Endothelial cell of umbilical vein (primary cell): ENCODE measurements around the gene TOMM20. TPM values are rescaled to one million over a fixed set of nuclear protein-coding genes. Genes with fewer than 3 reads are reported as not detected.
A peak's percentile ranks its signal among the peaks of the same experiment; 100 is the strongest.

Experiments
- BruUV-seq: library from RNA; stranded (reverse); fragments of 400-500 nt; replicated peaks from 2 replicates; lab custom pipeline; 2021; lab: Mats Ljungman, UMichigan
- CTCF ChIA-PET: fragments of 300-600, 350-600 bp; sonication (Branson Sonifier 250); formaldehyde crosslinking; loops from one replicate; lab custom pipeline; 2021; ENCODE audit warnings: antibody characterized with exemption, inconsistent platforms; lab: Charles Lee
- POLR2A ChIA-PET: fragments of 300-600, 350-600 bp; sonication (Branson Sonifier 250); formaldehyde crosslinking; loops from one replicate; lab custom pipeline; 2021; ENCODE audit warnings: antibody characterized with exemption, inconsistent platforms; lab: Charles Lee
- DNase-seq: peaks from one replicate; pipeline ENCODE4 v3.0.0-alpha.2; 2011; ENCODE audit warnings: low read depth, low spot score
- FAIRE-seq: peaks from 2 replicates; lab custom pipeline; 2011; peaks lifted over from hg19 to GRCh38; lab: Jason Lieb, UNC
- H2AFZ ChIP-seq: 2 replicates; pipeline ENCODE4 v1.6.0; 2012; ENCODE audit warnings: low read depth, low read length, control low read depth, inconsistent platforms
- H3K27ac ChIP-seq: 2 replicates; pipeline ENCODE4 v1.5.1; 2011; ENCODE audit warnings: low read depth, mild to moderate bottlenecking, control low read depth, low read length, moderate library complexity; ENCODE audit not compliant: insufficient read depth
- H3K27me3 ChIP-seq, 2 experiments: 2 replicates each; pipeline versions ENCODE4 v1.6.0 to v1.6.1; 2011; ENCODE audit warnings: low read length in 2 of 2, mixed read lengths in 1 of 2; ENCODE audit not compliant: control insufficient read depth in 2 of 2, insufficient read depth in 2 of 2
- H3K36me3 ChIP-seq, 2 experiments: 2 replicates in 1 of 2; 3 replicates in 1 of 2; pipeline ENCODE4 v1.5.1; 2011; ENCODE audit warnings: low read length in 2 of 2, mild to moderate bottlenecking in 1 of 2, moderate library complexity in 1 of 2; ENCODE audit not compliant: control insufficient read depth in 2 of 2, insufficient read depth in 2 of 2; ENCODE audit errors: extremely low read depth in 1 of 2
- H3K4me1 ChIP-seq: 3 replicates; pipeline ENCODE4 v1.5.1; 2011; ENCODE audit warnings: mild to moderate bottlenecking, low read length; ENCODE audit not compliant: control insufficient read depth, insufficient read depth; ENCODE audit errors: extremely low read depth
- H3K4me2 ChIP-seq: 2 replicates; pipeline ENCODE4 v1.6.1; 2011; ENCODE audit warnings: low read length, control low read depth, mixed read lengths; ENCODE audit not compliant: insufficient read depth
- H3K4me3 ChIP-seq, 3 experiments: fragments of 200-600 bp in 1 of 3; sonication (generic), shearing (Covaris generic) in 1 of 3; replicated peaks in 1 of 3; 2 replicates each; pipeline ENCODE4 v1.5.1; 2011 to 2016; ENCODE audit warnings: control low read depth in 3 of 3, low read length in 3 of 3, mild to moderate bottlenecking in 2 of 3, inconsistent platforms in 1 of 3, low read depth in 1 of 3, moderate library complexity in 1 of 3; ENCODE audit not compliant: insufficient read depth in 1 of 3
- H3K79me2 ChIP-seq: 2 replicates; pipeline ENCODE4 v1.6.0; 2012; ENCODE audit warnings: low read length, inconsistent platforms; ENCODE audit not compliant: control insufficient read depth, insufficient read depth
- H3K9ac ChIP-seq: replicated peaks from 2 replicates; pipeline ENCODE3; 2011; ENCODE audit warnings: low read length, control low read depth; ENCODE audit not compliant: insufficient read depth; ENCODE audit errors: extremely low read depth
- H3K9me1 ChIP-seq: replicated peaks from 3 replicates; pipeline ENCODE4 v1.6.0; 2011; ENCODE audit warnings: mild to moderate bottlenecking, low read length; ENCODE audit not compliant: control insufficient read depth, insufficient read depth; ENCODE audit errors: extremely low read depth
- H3K9me3 ChIP-seq: replicated peaks from 2 replicates; pipeline ENCODE4 v1.5.1; 2012; ENCODE audit warnings: low read length, inconsistent platforms; ENCODE audit not compliant: control insufficient read depth, insufficient read depth
- H4K20me1 ChIP-seq: replicated peaks from 2 replicates; pipeline ENCODE3; 2011; ENCODE audit warnings: mild to moderate bottlenecking, low read length; ENCODE audit not compliant: control insufficient read depth, insufficient read depth; ENCODE audit errors: extremely low read depth
- CTCF ChIP-seq, 2 donors: IDR thresholded peaks; 1 replicate in 1 of 2; 2 replicates in 1 of 2; pipeline ENCODE4 v1.5.1; 2011; ENCODE audit warnings: low read length in 2 of 2, mild to moderate bottlenecking in 2 of 2, moderate library complexity in 2 of 2, control low read depth in 1 of 2, inconsistent platforms in 1 of 2, low read depth in 1 of 2; ENCODE audit not compliant: insufficient read depth in 1 of 2; ENCODE audit errors: extremely low read depth in 1 of 2
- EZH2 ChIP-seq: IDR thresholded peaks from 2 replicates; pipeline ENCODE4 v1.6.1; 2012; ENCODE audit warnings: borderline replicate concordance, low read depth, mild to moderate bottlenecking, moderate library complexity, low read length, inconsistent platforms; ENCODE audit not compliant: severe bottlenecking
- FOS ChIP-seq: IDR thresholded peaks from 2 replicates; pipeline ENCODE4 v1.6.1; 2011; ENCODE audit warnings: mild to moderate bottlenecking, low read length, moderate library complexity, borderline replicate concordance; ENCODE audit not compliant: insufficient read depth
- GATA2 ChIP-seq: IDR thresholded peaks from 2 replicates; pipeline ENCODE4 v1.7.0; 2011; ENCODE audit warnings: low read depth, mild to moderate bottlenecking, moderate library complexity, mixed read lengths, low read length; ENCODE audit not compliant: insufficient read length, insufficient read depth
- JUN ChIP-seq: IDR thresholded peaks from 2 replicates; pipeline ENCODE4 v1.6.1; 2011; ENCODE audit warnings: borderline replicate concordance, low read depth; ENCODE audit not compliant: insufficient read length, insufficient read depth
- MAX ChIP-seq: IDR thresholded peaks from 2 replicates; pipeline ENCODE4 v1.6.1; 2011; ENCODE audit not compliant: insufficient read depth, insufficient read length
- MYC ChIP-seq: IDR thresholded peaks from one replicate; pipeline ENCODE4 v1.6.1; 2011; ENCODE audit warnings: mild to moderate bottlenecking, low read depth, low read length
- POLR2A ChIP-seq: IDR thresholded peaks from 2 replicates; pipeline ENCODE4 v1.6.1; 2012; ENCODE audit warnings: low read depth, mild to moderate bottlenecking, control low read depth, low read length
- POLR2AphosphoS5 ChIP-seq: IDR thresholded peaks from 2 replicates; pipeline ENCODE4 v1.6.1; 2012; ENCODE audit warnings: low read depth, mild to moderate bottlenecking, control low read depth, low read length, moderate library complexity; ENCODE audit not compliant: insufficient read depth
- dilution Hi-C: fragments of 300-500 bp; cut with MboI; formaldehyde crosslinking; loops from one replicate; pipeline ENCODE4 v1.15.0; 2019; ENCODE audit warnings: low sequenced_read_pairs; ENCODE audit not compliant: extremely low pct_ligation_motif_present
- intact Hi-C: fragments of 100-400 bp; cut with micrococcal nuclease; formaldehyde crosslinking; loops from one replicate; pipeline ENCODE4 v1.10.0; 2022
- polyA plus RNA-seq, 4 experiments: library from polyadenylated mRNA; depleted of rRNA in 3 of 4; stranded (reverse) in 3 of 4; unstranded in 1 of 4; fragments of >200 nt; gene quantifications; 2 replicates each; pipeline versions ENCODE4 v1.2.1 to v1.2.3, GENCODE V29; 2011 to 2012; ENCODE audit warnings: missing spikeins in 1 of 4
- total RNA-seq: library from RNA; stranded (reverse); gene quantifications from 2 replicates; pipeline ENCODE4 v1.2.3, GENCODE V29; 2021

The TOMM20 gene
- total and polyA plus RNA-seq, 2 donors (not counting 3 experiments of a cell fraction or from before 2014, with no cell fraction given): 42.5 to 98.4 TPM

GRCh38 chr1:235074523-235075047, 54.1 kb downstream of the TOMM20 start:
- Histone ChIP-seq H3K27ac (peak overlapping the region; percentile 95), H3K4me1 (peaks cover 27% of the 10 kb centered on the region), H3K4me3 (no peak overlapping the region), H3K27me3 (no peaks in the 10 kb centered on the region), H3K9ac (peak overlapping the region; percentile 83), H2AFZ (peak overlapping the region; percentile 6), H4K20me1 (no peaks in the 10 kb centered on the region), H3K36me3 (no peaks in the 10 kb centered on the region), H3K9me1 (no peaks in the 10 kb centered on the region), H3K79me2 (no peaks in the 10 kb centered on the region), H3K4me2 (peak overlapping the region; percentile 44), H3K9me3 (no peaks in the 10 kb centered on the region)
- intact Hi-C loops: loop anchor here (1.0 to 2.0 kb wide), 9 partner anchors 26 to 350 kb away; no protein-coding TSS in a partner anchor
- TF ChIP-seq FOS (no peak), GATA2 (no peak), POLR2A (no peak), EZH2 (no peak), CTCF (IDR thresholded peaks at IDR 0.05; ENCODE audit: extremely low read depth in 1 of 2, insufficient read depth in 1 of 2, low read depth in 1 of 2, low read length in 2 of 2) (no peak), JUN (no peak), POLR2AphosphoS5 (no peak), MYC (no peak), MAX (no peak)
- CTCF ChIA-PET: interaction anchor here (1.2 to 1.5 kb wide), 3 partner anchors 11 to 575 kb away, joined by 3 to 4 read pairs (median 3); no protein-coding TSS in a partner anchor
- POLR2A ChIA-PET: no interaction called here
- dilution Hi-C loops: loop anchor here (10.0 kb wide), 2 partner anchors 350 to 470 kb away; no protein-coding TSS in a partner anchor
- FAIRE-seq (no peak), DNase-seq (peak; percentile 78)
- no TSS peak for BruUV-seq
